ENCODE results near the gene TTC21B.
"Not testable (repeated sequence)": the region's sequence is repeated elsewhere in the genome, so short reads cannot be mapped to it uniquely, and the experiment has no call there.

TTC21B gene

DNA sequence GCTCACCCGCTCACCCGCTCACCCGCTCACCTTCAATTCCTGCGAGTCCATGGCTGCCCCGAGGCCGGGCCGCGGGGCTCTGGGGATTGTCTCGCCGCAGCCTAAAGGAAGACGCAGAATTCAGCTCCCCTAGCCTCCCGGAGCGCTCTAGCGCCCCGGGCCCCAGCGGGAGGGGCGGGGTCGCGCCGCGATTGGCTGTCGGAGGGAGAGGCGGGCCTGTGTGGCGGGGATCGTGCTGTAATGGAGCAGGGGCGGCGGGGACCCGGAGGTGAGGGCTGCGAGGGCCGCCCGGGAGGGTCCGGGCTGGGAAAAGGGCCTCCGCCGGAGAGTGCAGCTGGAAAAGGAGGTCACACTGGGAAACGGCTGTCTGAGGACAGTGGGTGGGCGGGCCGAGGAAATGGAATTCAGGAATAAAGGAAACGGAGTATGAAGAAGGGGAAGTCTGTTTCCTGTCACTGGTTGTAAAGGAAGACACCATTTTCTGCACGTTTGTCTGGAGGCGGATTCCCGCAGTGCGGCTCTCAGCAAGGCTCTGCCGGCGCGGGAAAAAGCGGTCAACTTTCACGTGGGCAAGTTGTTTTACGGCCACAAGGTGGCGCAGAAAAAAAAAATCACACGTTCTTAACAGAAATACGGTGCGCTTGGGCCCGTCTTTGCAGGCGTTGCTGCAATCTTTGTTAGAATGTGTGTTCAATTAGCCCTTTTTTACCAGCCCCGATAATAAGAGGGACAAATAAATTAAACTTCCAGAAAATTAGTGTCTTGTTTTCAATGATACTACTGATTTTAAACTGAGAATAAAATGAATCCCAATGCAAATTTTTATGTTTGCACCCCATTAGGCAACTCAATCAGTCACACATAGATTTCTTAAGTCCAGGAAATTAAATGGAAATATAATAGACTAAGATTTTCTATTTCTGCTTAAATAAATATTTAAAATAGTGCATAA, at the start of gene TTC21B:
Gene TTC21B, minus strand, starts transcription at position 122 of the 952 bp plus-strand sequence. Its CDS starts 71 bp downstream, at position 51.
- DNase-seq, result peak; percentile 91

DNA sequence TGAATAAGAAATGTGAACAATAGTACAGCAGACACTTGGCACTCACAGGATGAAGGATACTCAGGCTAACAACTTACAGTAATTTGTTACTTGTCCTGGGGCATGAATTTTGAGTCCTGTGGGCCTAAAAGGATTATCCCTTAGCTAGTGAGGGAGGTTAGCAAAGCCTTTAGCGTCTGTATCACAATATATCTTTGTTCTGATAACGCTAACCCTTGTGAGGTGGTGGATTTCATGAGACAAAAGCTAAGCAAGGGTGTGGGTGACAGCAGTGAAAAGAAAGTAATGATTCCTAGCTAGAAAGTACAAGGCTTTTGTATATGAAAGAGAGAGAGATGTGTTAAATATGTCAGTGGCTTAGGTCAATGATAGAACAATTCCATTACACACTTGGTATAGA, 46.8 kb upstream of the TTC21B start:
- DNase-seq, result no peak

DNA sequence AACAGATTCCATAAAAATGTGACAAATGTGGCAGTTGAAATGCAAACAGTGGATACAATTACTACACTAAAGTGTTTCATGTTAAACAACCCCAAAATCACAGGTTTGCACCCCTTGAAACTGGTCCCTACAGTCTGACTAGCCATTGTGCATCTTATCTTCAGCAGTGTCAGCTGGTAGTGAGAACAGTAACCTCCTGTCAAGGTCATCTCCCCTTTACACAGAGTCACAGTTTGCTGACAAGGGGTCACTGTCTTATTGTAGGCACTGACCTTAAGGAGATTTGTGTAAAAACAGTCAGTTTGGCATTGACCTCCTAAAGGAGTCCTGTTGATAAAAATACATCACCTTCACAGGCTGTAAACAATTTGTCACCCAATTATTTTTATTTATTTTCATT, 37.3 kb upstream of the TTC21B start:
- DNase-seq, result no peak

DNA sequence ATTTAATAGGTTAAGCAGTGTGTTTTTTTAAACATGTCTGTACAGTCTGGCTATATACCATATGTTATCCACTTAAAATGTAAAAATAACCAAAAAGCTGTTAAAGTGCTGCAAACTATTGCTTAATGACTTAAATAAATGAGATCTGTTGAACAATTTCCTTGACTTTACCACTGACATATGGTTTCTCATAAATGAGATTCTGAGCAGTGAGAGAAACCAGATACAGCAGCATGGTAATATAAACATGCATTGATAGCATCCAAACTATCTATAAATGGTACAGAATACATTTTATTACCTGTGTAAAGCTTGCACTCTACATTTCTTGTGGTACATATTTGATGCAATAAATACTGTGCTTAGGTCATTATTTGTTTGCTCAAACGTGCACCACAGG, 36.3 kb upstream of the TTC21B start:
- DNase-seq, result no peak

DNA sequence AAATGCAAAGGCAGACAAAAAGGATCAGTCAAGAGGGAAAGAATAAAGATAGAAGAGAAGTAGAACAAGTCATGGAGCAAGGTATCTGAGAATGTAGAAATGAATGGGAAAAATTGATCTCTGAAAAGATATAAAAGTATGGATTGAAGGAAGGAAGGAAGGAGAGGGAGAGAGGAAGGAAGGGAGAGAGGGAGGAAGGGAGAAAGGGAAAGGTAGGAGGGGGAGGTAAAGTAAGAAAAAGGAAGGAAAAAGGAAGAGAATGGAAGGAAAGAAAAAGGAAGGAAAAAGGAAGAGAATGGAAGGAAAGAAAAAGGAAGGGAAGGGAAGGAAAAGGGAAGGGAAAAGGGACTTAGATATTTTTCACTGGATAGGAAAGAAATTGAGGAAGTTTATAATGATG, 31.5 kb upstream of the TTC21B start:
- DNase-seq, result no peak

DNA sequence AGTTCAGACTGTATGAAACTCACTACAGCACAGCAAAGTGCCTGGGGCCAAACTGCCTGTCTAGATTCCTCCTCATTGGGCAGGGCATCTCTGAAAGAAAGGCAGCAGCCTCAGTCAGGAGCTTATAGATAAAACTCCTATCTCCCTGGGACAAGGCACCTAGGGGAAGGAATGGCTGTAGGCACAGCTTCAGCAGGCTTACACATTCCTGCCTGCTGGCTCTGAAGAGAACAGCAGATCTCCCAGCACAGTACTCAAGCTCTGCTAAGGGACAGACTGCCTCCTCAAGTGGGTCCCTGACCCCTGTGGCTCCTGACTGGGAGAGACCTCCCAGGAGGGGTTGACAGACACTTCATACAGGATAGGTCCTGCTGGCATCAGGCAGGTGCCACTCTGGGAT, 18.6 kb upstream of the TTC21B start:
- not testable (repeated sequence) for DNase-seq

DNA sequence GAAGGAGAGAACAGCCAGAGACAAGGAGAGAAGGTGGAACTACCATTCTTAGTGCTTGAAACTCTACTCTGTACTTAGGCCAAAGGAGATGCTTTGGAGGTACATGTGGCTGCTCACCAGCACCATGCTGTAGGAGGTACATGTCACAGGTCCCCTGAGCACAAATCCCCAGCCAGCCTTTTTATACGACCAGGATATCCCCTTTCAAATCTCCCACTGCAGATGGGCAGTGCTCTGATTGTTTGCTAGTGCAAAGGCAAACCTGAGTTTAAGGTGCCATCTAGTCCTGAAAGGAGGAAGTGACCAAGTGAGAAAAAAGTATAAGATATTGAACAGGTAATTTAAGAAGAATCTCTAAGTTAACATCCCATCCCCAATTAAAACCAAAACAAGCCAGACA, 17.1 kb upstream of the TTC21B start:
- no peak for DNase-seq

DNA sequence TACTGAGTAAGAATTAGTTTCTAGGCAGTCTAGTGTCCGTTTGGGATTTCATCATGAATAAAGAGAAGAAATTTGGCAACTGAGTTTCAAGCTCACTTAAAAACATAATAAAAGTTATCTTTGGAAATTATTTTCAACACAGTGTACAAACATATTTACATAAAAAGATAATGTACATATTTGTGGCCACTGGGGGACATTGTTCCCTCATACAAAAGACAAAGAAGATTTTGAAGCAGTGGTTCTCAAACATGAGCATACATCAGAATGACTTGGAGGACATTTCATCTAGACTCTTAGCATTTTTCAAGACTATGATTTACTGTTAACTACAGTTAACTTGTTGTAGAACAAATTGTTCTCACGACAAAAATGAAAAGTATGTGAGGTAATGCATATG, 15.7 kb upstream of the TTC21B start:
- no peak for DNase-seq

DNA sequence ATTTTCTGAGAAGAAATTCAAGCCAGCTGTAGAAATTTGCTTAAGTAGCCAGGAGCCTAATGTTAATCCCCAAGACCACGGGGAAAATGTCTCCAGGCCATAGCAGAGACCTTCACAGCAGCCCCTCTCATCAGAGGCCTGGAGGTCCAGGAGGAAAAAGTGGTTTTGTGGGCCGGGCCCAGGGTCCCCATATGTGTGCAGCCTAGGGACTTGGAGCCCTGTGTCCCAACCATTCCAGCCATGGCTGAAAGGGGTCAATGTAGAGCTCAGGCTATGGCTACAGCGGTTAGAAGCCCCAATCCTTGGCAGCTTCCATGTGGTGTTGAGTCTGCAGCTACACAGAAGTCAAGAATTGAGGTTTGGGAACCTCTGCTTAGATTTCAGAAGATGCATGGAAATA, 14.2 kb upstream of the TTC21B start:
- DNase-seq, result no peak

DNA sequence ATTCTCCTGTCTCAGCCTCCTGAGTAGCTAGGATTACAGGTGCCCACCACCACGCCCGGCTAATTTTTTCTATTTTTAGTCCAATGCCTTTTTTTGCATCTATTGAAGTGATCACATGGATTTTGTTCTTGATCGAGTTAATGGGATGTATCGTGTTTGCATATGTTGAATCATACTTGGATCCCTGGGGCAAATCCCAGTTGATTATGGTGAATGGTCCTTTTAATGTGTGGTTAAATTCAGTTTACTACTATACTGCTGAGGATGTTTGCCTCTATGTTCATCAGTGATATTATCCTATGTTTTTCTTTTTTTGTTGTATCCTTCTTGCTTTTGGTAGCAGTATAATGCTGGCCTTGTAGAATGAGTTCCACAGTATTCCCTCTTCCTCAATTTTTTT, 8.2 kb upstream of the TTC21B start:
- no peak for DNase-seq

DNA sequence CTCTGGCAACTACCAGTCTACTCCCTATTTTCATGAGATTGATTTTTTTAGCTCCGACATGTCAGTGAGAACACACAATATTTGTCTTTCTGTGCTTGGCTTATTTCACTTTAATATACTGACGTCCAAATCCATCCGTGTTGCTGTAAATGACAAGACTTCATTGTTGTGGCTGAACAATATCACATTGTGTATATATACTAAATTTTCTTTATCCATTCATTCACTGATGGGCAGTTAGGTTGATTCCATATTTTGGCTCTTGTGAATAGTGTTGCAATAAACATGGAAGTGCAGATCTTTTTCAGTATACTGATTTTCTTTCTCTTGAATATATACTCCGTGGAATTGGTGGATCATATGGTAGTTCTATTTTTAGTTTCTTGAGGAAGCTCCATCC, 5.8 kb upstream of the TTC21B start:
- no peak for DNase-seq

DNA sequence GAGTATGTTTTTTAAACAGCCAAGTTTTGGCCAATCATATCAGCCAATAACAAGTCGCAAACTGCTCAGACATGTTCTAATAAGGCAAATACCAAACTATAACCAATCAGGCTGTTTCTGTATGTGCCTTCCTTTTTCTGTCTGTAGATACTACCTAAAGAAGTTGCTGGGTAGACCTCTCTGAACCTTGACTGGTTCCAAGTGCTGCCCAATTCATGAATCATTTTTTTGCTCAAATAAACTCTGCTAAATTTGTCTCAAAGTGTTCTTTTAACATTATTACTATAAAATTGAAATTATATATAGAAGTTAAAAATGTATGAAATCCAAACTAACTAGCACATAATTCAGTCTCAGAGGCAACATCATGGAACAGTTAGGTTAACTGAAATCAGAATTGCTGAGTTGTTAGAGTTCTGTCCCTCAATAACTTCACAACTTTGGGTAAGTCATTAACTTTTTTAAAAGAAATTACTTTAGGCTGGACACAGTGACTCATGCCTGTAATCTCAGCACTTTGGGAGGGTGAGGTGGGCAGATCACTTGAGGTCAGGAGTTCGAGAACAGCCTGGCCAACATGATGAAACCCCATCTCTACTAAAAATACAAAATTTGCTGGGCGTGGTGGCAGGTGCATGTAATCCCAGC, 4.9 kb upstream of the TTC21B start:
- DNase-seq, result no peak

DNA sequence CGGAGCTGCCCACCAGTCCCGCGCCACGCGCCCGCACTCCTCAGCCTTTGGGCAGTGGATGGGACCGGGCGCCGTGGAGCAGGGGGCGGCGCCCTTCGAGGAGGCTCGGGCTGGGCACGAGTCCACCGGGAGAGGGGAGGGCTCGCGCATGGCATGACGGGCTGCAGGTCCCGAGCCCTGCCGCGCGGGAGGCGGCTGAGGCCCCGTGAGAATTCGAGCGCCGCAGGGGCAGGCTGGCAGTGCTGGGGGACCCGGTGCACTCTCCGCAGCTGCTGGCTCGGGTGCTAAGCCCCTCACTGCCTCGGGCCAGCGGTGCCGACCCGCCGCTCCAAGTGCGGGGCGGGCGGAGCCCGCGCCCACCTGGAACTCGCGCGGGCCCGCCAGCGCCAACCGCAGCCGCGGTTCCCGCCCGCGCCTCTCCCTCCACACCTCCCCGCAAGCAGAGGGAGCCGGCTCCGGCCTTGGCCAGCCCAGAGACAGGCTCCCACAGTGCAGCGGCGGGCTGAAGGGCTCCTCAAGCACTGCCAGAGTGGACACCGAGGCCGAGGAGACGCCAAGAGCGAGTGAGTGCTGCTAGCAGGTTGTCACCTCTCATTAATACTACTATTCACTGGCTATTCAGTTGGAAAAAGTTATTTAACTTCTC, 3.6 kb upstream of the TTC21B start:
- no peak for DNase-seq

DNA sequence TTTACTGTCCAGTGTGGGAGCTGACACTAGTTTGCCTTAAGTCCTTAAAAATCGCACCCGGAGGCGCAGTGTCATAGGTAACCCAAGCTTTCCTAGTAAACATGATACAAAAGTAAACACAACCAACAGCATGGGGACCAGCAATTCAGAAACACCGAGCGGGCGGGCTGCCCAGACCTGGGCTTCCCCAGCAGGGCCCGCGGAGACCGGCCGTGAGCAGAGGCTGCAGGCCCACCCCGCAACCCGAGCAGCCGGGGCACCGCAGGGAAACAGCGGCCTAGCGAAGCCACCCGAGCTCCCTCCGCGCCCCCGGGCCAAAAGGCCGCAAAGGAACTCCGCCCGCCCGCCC, 296 bp downstream of the TTC21B start:
- no peak for DNase-seq

DNA sequence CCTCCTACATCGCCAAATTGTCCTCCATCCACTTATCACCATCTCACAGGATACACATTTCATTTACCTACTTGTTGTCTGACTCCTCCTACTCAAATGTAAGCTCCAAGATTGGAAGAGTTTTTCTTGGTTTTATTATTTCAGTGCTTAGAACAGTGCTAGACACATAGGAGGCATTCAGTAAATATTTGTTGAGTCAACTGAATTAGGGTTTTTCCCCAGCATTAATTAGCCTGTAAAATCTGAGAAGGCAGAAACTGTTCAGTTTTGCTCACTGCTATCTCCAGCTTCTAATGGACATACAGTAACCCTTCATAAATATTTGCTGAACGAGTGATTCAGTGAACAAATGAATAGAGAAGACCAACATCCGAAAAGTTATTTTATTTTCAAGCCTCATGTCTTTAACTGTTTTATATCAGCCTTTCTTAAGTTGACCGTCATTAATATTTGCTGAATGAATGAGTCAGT, 800 bp downstream of the TTC21B start:
- DNase-seq, result no peak

DNA sequence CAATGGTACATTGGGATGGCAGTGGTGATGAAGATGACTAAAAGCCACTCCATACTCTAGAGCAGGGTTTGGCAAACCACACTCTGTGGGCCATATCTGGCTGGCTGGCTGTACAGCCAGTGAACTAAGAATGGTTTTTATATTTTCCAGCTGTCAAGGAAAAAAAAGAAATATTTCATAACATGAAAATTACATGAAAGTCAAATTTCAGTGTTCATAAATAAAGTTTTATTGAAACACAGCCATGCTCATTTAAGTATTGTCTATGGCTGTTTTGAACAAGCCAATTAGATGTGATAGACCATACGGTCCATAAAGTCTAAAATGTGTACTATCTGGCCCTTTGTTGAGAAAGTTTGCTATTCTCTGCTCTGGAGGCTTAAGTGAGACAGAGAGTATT, 1.5 kb downstream of the TTC21B start:
- no peak for DNase-seq

DNA sequence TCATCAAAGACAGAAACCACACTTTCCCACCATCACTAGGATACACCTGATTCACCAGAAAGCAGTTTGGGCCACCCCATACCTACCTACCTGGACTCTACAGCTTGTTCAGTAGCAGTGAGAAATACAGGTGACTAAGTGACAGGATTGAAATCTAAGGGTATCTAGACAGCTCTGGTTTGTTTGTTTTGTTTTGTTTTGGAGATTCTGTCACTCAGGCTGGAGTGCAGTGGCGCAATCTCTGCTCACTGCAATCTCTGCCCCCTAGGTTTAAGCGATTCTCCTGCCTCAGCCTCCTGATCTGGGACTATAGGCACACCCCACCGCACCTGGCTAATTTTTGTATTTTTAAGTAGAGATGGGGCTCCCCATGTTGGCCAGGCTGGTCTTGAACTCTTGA, 3.1 kb downstream of the TTC21B start:
- no peak for DNase-seq

DNA sequence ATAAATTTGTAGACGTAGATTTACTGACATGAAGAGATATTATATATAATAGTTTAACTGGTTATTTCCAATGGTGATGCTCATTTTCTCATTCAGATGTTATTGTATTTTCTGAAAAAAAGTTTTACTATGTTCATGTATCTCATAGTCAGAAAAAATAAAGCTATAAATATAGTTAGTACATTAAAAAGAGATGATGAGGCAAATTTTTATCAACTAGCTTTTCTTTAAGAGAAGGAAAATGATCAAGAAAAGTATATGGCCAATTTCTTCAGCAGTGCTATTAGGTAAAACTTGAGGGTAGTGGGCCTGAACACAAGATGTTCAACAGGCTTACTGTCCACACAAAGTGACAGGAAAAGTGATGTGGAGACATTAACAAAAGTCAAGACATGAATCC, 11.7 kb downstream of the TTC21B start:
- no peak for DNase-seq

DNA sequence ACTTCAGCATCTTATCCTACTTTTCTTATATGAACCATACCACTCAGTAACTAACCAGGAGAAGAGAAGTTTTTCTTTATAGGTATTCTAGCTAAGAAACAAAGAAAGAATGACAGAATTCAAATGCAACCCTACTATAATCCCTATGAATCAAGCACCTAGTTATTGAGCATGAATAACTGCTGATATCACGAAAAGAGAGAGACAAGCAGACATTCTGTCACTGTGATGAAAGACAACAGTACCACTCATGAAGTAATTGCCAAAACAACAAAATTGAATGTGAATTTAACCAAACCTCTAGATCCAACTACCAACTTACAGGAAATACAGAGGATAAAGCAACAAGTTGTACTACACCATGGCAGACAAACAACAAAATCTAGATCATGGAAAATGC, 15.3 kb downstream of the TTC21B start:
- DNase-seq, result no peak

DNA sequence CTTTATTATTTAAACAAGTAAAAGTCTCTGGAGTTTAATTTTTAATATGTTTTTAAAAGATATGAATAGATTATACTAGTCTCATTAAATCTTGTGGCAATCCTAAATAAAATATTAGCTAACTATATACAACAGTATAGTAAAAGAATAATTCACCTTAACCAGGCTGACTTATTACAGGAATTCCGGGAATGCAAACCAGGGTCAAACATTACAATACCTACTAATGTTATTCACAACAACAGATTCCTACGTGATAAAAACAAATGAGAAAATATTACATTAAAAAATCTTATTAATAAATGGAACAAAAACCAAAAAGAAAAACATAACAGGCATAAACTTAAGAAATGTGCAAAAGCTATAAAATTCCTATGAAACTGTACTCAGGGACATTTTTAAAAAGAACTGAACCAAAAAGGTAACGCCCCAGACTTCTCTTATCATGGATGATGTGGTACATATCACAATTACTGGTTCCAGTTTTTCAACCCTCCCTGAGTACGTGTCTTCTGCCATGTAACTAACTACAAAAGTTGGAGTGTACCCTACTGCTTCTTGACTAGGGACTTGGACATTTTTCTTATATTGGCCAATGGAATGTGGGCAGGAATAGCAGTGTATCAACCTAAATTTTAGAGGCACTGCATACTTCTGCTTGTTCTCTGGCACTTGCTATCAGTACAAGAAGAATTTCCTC, 20.2 kb downstream of the TTC21B start:
- no peak for DNase-seq

DNA sequence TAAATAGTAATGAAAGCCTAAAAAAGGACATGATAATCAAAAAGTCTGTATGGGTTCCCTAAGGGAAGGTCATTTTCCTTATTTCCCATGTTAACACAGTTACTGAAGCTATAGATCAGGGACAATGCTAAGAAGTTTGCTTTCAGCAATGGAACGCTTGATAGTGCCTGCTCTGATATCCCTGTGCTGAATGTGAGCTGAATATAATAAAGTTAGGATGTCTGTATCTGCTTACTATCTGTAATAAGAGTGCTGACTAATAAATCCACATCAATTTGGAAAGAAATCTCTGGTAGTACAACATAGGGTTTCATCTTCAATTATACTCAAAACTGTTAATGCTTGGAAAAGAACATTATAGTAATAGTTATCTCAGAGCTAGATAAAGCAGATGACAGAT, 25.8 kb downstream of the TTC21B start:
- DNase-seq, result no peak

DNA sequence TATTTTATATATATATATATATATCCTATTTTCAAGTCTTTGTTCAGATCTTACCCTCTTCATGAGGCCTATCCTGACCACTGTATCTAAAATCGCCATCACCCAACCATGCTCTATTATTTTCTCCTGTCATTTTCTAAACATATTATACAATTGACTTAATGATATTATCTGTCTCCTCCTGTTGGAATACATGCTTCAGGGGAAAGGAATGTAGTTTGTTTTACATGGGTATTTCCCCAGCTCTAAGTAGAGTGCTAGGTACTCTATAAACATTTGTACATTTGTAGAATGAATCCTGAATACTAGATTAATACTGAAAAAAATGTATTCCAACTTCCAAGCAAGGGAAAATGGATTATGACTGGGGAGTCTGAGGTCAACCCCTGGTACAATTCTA, 26.2 kb downstream of the TTC21B start:
- DNase-seq, result no peak

DNA sequence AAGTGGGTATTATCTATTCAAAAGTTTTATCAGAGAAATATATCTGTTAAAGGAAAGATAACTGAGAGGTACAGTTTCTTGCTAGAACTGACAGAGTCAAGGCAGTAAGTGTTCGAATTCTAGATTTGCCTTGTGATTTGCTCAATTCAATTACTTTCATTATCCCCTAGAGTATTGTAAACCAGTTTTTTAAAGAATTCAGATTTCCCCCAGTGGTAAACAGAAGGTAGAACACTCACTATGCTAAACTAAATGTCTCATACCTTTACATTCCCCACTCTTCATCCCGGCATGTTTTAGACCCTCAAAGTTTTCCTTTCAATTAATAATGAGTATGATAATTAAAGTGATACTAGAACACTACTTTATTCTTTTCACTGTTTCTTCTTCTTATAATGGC, 28.6 kb downstream of the TTC21B start:
- DNase-seq, result no peak

Measured in activated CD4-positive, CD25-positive, alpha-beta regulatory T cell treated with anti-CD3 and anti-CD28 coated beads, Interleukin-2, amount 50 U/mL, for 72 hours (primary cell).